Kidney (tissue), 14 donors: ENCODE results near the gene MEI4. TPM values are rescaled to one million over a fixed set of nuclear protein-coding genes. Genes with fewer than 3 reads are reported as not detected.

Experiments
- DNase-seq, 5 donors: peaks; one replicate each; pipeline ENCODE4 v3.0.0-alpha.2; 2013 to 2020
- FAIRE-seq: peaks from 2 replicates; lab custom pipeline; 2012; peaks lifted over from hg19 to GRCh38; lab: Jason Lieb, UNC
- H3K27ac ChIP-seq, 2 donors: one replicate each; pipeline ENCODE4 v1.7.0; 2013; ENCODE audit warnings: low read depth in 2 of 2, low read length in 2 of 2, inconsistent platforms in 1 of 2
- H3K27me3 ChIP-seq: one replicate; pipeline ENCODE4 v1.7.1; 2013; ENCODE audit warnings: low read length, inconsistent platforms; ENCODE audit not compliant: control insufficient read depth, insufficient read depth
- H3K36me3 ChIP-seq, 3 donors: one replicate each; pipeline versions ENCODE4 v1.7.0 to v1.7.1; 2013; ENCODE audit warnings: low read length in 3 of 3, control low read depth in 1 of 3, inconsistent platforms in 1 of 3; ENCODE audit not compliant: insufficient read depth in 3 of 3, control insufficient read depth in 2 of 3
- H3K4me1 ChIP-seq, 3 donors: one replicate each; pipeline versions ENCODE4 v1.7.0 to v1.7.1; 2013; ENCODE audit warnings: low read length in 3 of 3, inconsistent platforms in 1 of 3, low read depth in 1 of 3; ENCODE audit not compliant: control insufficient read depth in 2 of 3, insufficient read depth in 2 of 3
- H3K4me3 ChIP-seq, 3 donors: one replicate each; pipeline versions ENCODE4 v1.7.0 to v1.8.1; 2013; ENCODE audit warnings: low read length in 3 of 3, control low read depth in 1 of 3, inconsistent platforms in 1 of 3
- H3K9ac ChIP-seq, 3 donors: one replicate each; pipeline versions ENCODE4 v1.7.0 to v1.7.1; 2013; ENCODE audit warnings: low read length in 3 of 3, control low read depth in 1 of 3, inconsistent platforms in 1 of 3
- H3K9me3 ChIP-seq, 3 donors: one replicate each; pipeline versions ENCODE4 v1.7.0 to v1.7.1; 2013; ENCODE audit warnings: low read length in 3 of 3, control low read depth in 1 of 3, inconsistent platforms in 1 of 3; ENCODE audit not compliant: control insufficient read depth in 2 of 3, insufficient read depth in 1 of 3
- intact Hi-C: fragments of 100-400 bp; cut with DNase I; formaldehyde crosslinking; loops from one replicate; pipeline ENCODE4 v1.11.1; 2022
- polyA plus RNA-seq: library from polyadenylated mRNA; stranded (reverse); fragments of 350-450 nt; fragmentation: Illumina TruSeq; extraction: RNeasy Lipid Tissue Mini Kit (QIAGEN cat#74804); gene quantifications from one replicate; pipeline ENCODE4 v1.2.3, GENCODE V29; 2014; ENCODE audit warnings: low read depth, low replicate concordance; ENCODE audit not compliant: insufficient read depth
- total RNA-seq: library from RNA; stranded (reverse); fragmentation: NEBNext Ultra II Directional; extraction: Animal tissue kit (Norgen Biotek cat#: 25700); gene quantifications from one replicate; pipeline ENCODE4 v1.2.1, GENCODE V29; 2021
- TF ChIP-seq, protein P1 (sequence below): IDR thresholded peaks from 3 replicates; pipeline ENCODE4 v1.5.1; 2012; ENCODE audit warnings: mild to moderate bottlenecking, moderate library complexity, borderline replicate concordance; ENCODE audit not compliant: insufficient read depth; ENCODE audit errors: extremely low read depth
- donor health status: control.
- donor health status: control.
- donor health status: control.
- donor health status: control.
- donor health status: control.
- donor health status: DM: yes; HTN: yes; CAD: no.
- donor health status: Normal renal cell carcinoma (clear cell type).

Gene MEI4
- total and polyA plus RNA-seq, 2 donors from 2014 or later = 1.2 to 2.3 TPM

DNA sequence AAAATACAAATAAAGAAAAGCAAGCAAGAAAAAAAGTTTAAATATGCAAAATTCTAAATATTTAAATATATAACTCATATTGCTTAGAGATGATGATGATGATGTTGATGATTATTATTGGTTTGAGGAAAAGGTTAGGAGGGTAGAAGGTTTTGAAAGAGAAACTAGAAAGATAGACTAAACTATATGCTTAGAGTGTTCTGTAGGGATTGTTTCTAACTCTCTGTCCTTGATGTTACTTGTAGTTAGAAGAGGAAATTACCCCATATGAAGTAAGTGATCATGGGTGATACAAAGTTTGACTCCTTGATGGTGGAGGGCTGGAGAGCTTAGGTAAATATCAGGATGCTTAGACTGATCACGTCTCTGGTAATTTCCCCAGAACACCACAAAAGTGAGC is 159.5 kb downstream of the MEI4 start:
- H3K27me3 ChIP-seq = no peaks in the 10 kb centered on the region
- H3K9me3 ChIP-seq = no peaks in the 10 kb centered on the region
- H3K4me1 ChIP-seq = no peaks in the 10 kb centered on the region
- DNase-seq (no peak), FAIRE-seq (no peak)
- intact Hi-C loops = no loop called here
- no peak overlapping the region for H3K27ac ChIP-seq
- H3K9ac ChIP-seq = no peak overlapping the region
- no peak overlapping the region for H3K4me3 ChIP-seq
- H3K36me3 ChIP-seq = no peaks in the 10 kb centered on the region
- TF ChIP-seq, protein P1, sequence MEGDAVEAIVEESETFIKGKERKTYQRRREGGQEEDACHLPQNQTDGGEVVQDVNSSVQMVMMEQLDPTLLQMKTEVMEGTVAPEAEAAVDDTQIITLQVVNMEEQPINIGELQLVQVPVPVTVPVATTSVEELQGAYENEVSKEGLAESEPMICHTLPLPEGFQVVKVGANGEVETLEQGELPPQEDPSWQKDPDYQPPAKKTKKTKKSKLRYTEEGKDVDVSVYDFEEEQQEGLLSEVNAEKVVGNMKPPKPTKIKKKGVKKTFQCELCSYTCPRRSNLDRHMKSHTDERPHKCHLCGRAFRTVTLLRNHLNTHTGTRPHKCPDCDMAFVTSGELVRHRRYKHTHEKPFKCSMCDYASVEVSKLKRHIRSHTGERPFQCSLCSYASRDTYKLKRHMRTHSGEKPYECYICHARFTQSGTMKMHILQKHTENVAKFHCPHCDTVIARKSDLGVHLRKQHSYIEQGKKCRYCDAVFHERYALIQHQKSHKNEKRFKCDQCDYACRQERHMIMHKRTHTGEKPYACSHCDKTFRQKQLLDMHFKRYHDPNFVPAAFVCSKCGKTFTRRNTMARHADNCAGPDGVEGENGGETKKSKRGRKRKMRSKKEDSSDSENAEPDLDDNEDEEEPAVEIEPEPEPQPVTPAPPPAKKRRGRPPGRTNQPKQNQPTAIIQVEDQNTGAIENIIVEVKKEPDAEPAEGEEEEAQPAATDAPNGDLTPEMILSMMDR = no peak

DNA sequence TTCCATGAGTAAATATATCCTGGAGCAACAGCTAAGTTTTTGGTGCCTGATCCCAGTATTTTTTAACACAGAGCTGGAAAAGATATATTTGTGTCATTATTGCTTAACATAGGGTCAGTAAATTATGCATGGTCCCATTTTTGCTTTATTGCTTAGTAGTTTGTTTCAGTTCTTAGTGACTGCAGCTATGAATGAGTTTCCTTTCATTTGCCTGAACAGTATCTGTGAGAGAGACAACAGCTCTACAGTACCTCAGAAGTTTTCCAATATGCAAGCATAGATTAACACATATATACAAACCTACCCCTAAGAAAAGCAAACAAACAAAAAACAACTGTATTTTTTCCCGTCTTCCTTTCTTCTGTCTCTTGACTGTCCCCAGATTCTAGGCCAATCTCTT is 160.3 kb downstream of the MEI4 start:
- H3K27ac ChIP-seq = no peak overlapping the region
- no peaks in the 10 kb centered on the region for H3K36me3 ChIP-seq
- intact Hi-C loops = no loop called here
- H3K4me3 ChIP-seq = no peak overlapping the region
- no peak for FAIRE-seq
- TF ChIP-seq, protein P1 = no peak
- no peaks in the 10 kb centered on the region for H3K4me1 ChIP-seq
- DNase-seq = no peak
- H3K27me3 ChIP-seq = no peaks in the 10 kb centered on the region
- H3K9ac ChIP-seq = no peak overlapping the region
- H3K9me3 ChIP-seq = no peaks in the 10 kb centered on the region

DNA sequence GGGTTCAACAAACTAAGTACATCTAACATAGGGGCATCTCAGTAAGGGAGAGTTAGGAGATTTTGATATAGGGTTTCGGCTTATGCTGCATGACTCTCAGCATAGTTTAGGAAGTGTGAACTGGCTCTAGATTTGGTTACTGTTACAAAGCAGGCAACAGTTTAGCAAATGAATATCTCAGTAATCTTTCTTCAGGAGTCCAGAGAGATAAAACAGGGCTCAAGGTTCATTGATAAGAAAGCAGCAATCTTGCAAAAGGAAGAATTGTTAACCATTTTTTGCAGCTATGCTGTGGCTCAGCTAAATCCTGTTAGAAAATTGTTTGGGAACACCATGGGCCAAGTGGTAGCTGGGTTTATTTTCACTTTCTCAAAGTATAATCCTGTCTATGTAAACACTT is 161.3 kb downstream of the MEI4 start:
- Histone ChIP-seq H3K27ac (no peak overlapping the region), H3K4me1 (no peaks in the 10 kb centered on the region), H3K36me3 (no peaks in the 10 kb centered on the region), H3K27me3 (no peaks in the 10 kb centered on the region), H3K9ac (no peak overlapping the region), H3K9me3 (no peaks in the 10 kb centered on the region), H3K4me3 (no peak overlapping the region)
- TF ChIP-seq, protein P1 = no peak
- no peak for FAIRE-seq
- no peak for DNase-seq
- intact Hi-C loops = no loop called here

DNA sequence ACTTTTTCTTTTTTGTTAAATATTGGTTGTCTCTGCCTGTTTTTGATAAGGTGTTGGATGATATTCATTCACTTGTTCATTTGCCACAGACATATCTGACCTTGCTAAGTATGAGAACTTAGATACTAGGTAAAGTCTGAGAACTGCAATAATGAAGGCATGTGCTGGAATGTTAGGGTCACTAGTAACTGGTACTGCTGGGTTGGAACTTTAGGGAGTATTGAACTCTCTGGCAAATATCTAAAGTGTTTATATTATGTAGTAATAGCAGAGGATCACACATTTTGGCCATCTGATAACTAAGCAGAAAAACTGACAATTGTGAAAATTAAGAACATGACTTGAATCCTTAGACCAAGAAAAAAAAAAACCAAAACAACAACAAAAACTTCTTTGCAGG is 162.7 kb downstream of the MEI4 start:
- TF ChIP-seq, protein P1 = no peak
- DNase-seq (no peak), FAIRE-seq (no peak)
- H3K9ac ChIP-seq = no peak overlapping the region
- no peaks in the 10 kb centered on the region for H3K36me3 ChIP-seq
- H3K9me3 ChIP-seq = no peaks in the 10 kb centered on the region
- no peaks in the 10 kb centered on the region for H3K27me3 ChIP-seq
- no peak overlapping the region for H3K4me3 ChIP-seq
- intact Hi-C loops = no loop called here
- H3K4me1 ChIP-seq = no peaks in the 10 kb centered on the region
- no peak overlapping the region for H3K27ac ChIP-seq
